ENCODE results near the gene PTPRT. TPM values are rescaled to one million over a fixed set of nuclear protein-coding genes. Genes with fewer than 3 reads are reported as not detected.

The PTPRT gene
- polyA plus RNA-seq, 1 experiment, result not detected

GRCh38 chr20:42102000-42102399 is 1087.7 kb downstream of the PTPRT start:
- DNase-seq (ENCODE audit: low read depth), result no peak
- CTCF ChIA-PET, result no interaction called here
- no peak overlapping the region for H3K4me3 ChIP-seq (ENCODE audit: low read depth, low read length)
- POLR2A ChIA-PET, result no interaction called here
- TF ChIP-seq, protein P1, sequence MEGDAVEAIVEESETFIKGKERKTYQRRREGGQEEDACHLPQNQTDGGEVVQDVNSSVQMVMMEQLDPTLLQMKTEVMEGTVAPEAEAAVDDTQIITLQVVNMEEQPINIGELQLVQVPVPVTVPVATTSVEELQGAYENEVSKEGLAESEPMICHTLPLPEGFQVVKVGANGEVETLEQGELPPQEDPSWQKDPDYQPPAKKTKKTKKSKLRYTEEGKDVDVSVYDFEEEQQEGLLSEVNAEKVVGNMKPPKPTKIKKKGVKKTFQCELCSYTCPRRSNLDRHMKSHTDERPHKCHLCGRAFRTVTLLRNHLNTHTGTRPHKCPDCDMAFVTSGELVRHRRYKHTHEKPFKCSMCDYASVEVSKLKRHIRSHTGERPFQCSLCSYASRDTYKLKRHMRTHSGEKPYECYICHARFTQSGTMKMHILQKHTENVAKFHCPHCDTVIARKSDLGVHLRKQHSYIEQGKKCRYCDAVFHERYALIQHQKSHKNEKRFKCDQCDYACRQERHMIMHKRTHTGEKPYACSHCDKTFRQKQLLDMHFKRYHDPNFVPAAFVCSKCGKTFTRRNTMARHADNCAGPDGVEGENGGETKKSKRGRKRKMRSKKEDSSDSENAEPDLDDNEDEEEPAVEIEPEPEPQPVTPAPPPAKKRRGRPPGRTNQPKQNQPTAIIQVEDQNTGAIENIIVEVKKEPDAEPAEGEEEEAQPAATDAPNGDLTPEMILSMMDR (IDR thresholded peaks at IDR 0.05; ENCODE audit: insufficient read depth, low read depth, low read length), result no peak
- H3K36me3 ChIP-seq (ENCODE audit: control insufficient read depth, insufficient read depth, low read length), result no peaks in the 10 kb centered on the region
- no peaks in the 10 kb centered on the region for H3K27me3 ChIP-seq (ENCODE audit: control insufficient read depth, insufficient read depth, low read length)

GRCh38 chr20:42100137-42100704 is 1089.5 kb downstream of the PTPRT start:
- H3K4me3 ChIP-seq (ENCODE audit: low read depth, low read length), result no peak overlapping the region
- CTCF ChIA-PET, result interaction anchor here (0.9 kb wide), 1 partner anchor 15 kb away, joined by 3 read pairs; no protein-coding TSS in a partner anchor
- DNase-seq (ENCODE audit: low read depth), result no peak
- H3K36me3 ChIP-seq (ENCODE audit: control insufficient read depth, insufficient read depth, low read length), result no peaks in the 10 kb centered on the region
- POLR2A ChIA-PET, result no interaction called here
- TF ChIP-seq, protein P1 (IDR thresholded peaks at IDR 0.05; ENCODE audit: insufficient read depth, low read depth, low read length), result no peak
- no peaks in the 10 kb centered on the region for H3K27me3 ChIP-seq (ENCODE audit: control insufficient read depth, insufficient read depth, low read length)

GRCh38 chr20:42099101-42099500 is 1090.6 kb downstream of the PTPRT start:
- Histone ChIP-seq H3K27me3 (ENCODE audit: control insufficient read depth, insufficient read depth, low read length) (no peaks in the 10 kb centered on the region), H3K36me3 (ENCODE audit: control insufficient read depth, insufficient read depth, low read length) (no peaks in the 10 kb centered on the region), H3K4me3 (ENCODE audit: low read depth, low read length) (no peak overlapping the region)
- no peak for DNase-seq (ENCODE audit: low read depth)
- TF ChIP-seq, protein P1 (IDR thresholded peaks at IDR 0.05; ENCODE audit: insufficient read depth, low read depth, low read length), result no peak
- POLR2A ChIA-PET, result no interaction called here
- CTCF ChIA-PET, result no interaction called here

- Histone ChIP-seq H3K4me3 (ENCODE audit: low read depth, low read length) (no peak overlapping the region), H3K36me3 (ENCODE audit: control insufficient read depth, insufficient read depth, low read length) (no peaks in the 10 kb centered on the region), H3K27me3 (ENCODE audit: control insufficient read depth, insufficient read depth, low read length) (no peaks in the 10 kb centered on the region)
- POLR2A ChIA-PET, result no interaction called here
- CTCF ChIA-PET, result no interaction called here
- TF ChIP-seq, protein P1 (IDR thresholded peaks at IDR 0.05; ENCODE audit: insufficient read depth, low read depth, low read length), result no peak
- no peak for DNase-seq (ENCODE audit: low read depth)
Measured at GRCh38 chr20:42098418-42098817, 1091.3 kb downstream of the PTPRT start.

GRCh38 chr20:42097741-42098140 is 1092.0 kb downstream of the PTPRT start:
- no peaks in the 10 kb centered on the region for H3K36me3 ChIP-seq (ENCODE audit: control insufficient read depth, insufficient read depth, low read length)
- no peaks in the 10 kb centered on the region for H3K27me3 ChIP-seq (ENCODE audit: control insufficient read depth, insufficient read depth, low read length)
- ChIA-PET POLR2A (no interaction called here), CTCF (no interaction called here)
- H3K4me3 ChIP-seq (ENCODE audit: low read depth, low read length), result no peak overlapping the region
- no peak for DNase-seq (ENCODE audit: low read depth)
- TF ChIP-seq, protein P1 (IDR thresholded peaks at IDR 0.05; ENCODE audit: insufficient read depth, low read depth, low read length), result no peak

Measured in BJ (cell line).